Measurements from ENCODE around the gene C12orf57. TPM values are rescaled to one million over a fixed set of nuclear protein-coding genes. Genes with fewer than 3 reads are reported as not detected.

The C12orf57 gene
- total and polyA plus RNA-seq, 10 of the 15 experiments (the other 5 are each of a cell fraction or from before 2014, with no cell fraction given) = 64.5 to 377 (median 211) TPM

- TF ChIP-seq RELA (IDR thresholded peaks at IDR 0.05; ENCODE audit: borderline replicate concordance, partially characterized antibody) (no peak), LARP7 (IDR thresholded peaks at IDR 0.05) (0 out of 2 replicates have a peak, but pooled peaks have one; percentile 47), EGR1 (IDR thresholded peaks at IDR 0.05; ENCODE audit: borderline replicate concordance in 1 of 2, low read depth in 2 of 2, low read length in 2 of 2) (no peak), CHD1 (IDR thresholded peaks at IDR 0.05; ENCODE audit: low read depth, low read length) (no peak), BCL11A (IDR thresholded peaks at IDR 0.05; ENCODE audit: low read depth, low read length) (0 out of 2 replicates have a peak, but pooled peaks have one; percentile 16), KAT2A (conservative IDR thresholded peaks at IDR 0.05; ENCODE audit: control insufficient read depth, low read depth, low read length) (no peak), IKZF2 (IDR thresholded peaks at IDR 0.05) (peak in 1 of 2 experiments; percentile 17; a peak in 2 of 4 replicates), POLR2AphosphoS2 (IDR thresholded peaks at IDR 0.05; ENCODE audit: low read depth, low read length) (peak; percentile 34; the same call in 1 of the 2 replicates), TBL1XR1 (IDR thresholded peaks at IDR 0.05; ENCODE audit: low read depth, low read length) (0 out of 2 replicates have a peak, but pooled peaks have one; percentile 8), ELK1 (IDR thresholded peaks at IDR 0.05; ENCODE audit: low read depth, low read length) (no peak), BACH1 (IDR thresholded peaks at IDR 0.05; ENCODE audit: borderline replicate concordance) (peak; percentile 57), IKZF1 (conservative IDR thresholded peaks at IDR 0.05) (0 out of 2 replicates have a peak, but pooled peaks have one; percentile 35), RBBP5 (conservative IDR thresholded peaks at IDR 0.05) (no peak), STAT1 (conservative IDR thresholded peaks at IDR 0.05) (no peak), ZBED1 (IDR thresholded peaks at IDR 0.05; ENCODE audit: borderline replicate concordance) (no peak), MEF2B (IDR thresholded peaks at IDR 0.05; ENCODE audit: partially characterized antibody, poor library complexity, severe bottlenecking) (no peak), MXI1 (IDR thresholded peaks at IDR 0.05; ENCODE audit: low read depth, low read length) (no peak), SMAD1 (IDR thresholded peaks at IDR 0.05; ENCODE audit: low read depth, partially characterized antibody) (no peak)
- TF ChIP-seq, protein P1, sequence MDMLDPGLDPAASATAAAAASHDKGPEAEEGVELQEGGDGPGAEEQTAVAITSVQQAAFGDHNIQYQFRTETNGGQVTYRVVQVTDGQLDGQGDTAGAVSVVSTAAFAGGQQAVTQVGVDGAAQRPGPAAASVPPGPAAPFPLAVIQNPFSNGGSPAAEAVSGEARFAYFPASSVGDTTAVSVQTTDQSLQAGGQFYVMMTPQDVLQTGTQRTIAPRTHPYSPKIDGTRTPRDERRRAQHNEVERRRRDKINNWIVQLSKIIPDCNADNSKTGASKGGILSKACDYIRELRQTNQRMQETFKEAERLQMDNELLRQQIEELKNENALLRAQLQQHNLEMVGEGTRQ (IDR thresholded peaks at IDR 0.05; ENCODE audit: borderline replicate concordance, low read depth, low read length) = no peak
- TF ChIP-seq, protein P2, sequence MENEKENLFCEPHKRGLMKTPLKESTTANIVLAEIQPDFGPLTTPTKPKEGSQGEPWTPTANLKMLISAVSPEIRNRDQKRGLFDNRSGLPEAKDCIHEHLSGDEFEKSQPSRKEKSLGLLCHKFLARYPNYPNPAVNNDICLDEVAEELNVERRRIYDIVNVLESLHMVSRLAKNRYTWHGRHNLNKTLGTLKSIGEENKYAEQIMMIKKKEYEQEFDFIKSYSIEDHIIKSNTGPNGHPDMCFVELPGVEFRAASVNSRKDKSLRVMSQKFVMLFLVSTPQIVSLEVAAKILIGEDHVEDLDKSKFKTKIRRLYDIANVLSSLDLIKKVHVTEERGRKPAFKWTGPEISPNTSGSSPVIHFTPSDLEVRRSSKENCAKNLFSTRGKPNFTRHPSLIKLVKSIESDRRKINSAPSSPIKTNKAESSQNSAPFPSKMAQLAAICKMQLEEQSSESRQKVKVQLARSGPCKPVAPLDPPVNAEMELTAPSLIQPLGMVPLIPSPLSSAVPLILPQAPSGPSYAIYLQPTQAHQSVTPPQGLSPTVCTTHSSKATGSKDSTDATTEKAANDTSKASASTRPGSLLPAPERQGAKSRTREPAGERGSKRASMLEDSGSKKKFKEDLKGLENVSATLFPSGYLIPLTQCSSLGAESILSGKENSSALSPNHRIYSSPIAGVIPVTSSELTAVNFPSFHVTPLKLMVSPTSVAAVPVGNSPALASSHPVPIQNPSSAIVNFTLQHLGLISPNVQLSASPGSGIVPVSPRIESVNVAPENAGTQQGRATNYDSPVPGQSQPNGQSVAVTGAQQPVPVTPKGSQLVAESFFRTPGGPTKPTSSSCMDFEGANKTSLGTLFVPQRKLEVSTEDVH (IDR thresholded peaks at IDR 0.05; ENCODE audit: low read depth, partially characterized antibody) = peak; percentile 34
- TF ChIP-seq, protein P3, sequence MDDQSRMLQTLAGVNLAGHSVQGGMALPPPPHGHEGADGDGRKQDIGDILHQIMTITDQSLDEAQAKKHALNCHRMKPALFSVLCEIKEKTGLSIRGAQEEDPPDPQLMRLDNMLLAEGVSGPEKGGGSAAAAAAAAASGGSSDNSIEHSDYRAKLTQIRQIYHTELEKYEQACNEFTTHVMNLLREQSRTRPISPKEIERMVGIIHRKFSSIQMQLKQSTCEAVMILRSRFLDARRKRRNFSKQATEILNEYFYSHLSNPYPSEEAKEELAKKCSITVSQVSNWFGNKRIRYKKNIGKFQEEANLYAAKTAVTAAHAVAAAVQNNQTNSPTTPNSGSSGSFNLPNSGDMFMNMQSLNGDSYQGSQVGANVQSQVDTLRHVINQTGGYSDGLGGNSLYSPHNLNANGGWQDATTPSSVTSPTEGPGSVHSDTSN (IDR thresholded peaks at IDR 0.05; ENCODE audit: insufficient replicate concordance, low read depth, low read length) = no peak
- TF ChIP-seq, protein P4, sequence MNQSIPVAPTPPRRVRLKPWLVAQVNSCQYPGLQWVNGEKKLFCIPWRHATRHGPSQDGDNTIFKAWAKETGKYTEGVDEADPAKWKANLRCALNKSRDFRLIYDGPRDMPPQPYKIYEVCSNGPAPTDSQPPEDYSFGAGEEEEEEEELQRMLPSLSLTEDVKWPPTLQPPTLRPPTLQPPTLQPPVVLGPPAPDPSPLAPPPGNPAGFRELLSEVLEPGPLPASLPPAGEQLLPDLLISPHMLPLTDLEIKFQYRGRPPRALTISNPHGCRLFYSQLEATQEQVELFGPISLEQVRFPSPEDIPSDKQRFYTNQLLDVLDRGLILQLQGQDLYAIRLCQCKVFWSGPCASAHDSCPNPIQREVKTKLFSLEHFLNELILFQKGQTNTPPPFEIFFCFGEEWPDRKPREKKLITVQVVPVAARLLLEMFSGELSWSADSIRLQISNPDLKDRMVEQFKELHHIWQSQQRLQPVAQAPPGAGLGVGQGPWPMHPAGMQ (IDR thresholded peaks at IDR 0.05; ENCODE audit: borderline replicate concordance) = no peak
Observed at GRCh38 chr12:6961695-6962284, 18.0 kb downstream of the C12orf57 start (continued).

All from GM12878 (cell line).